Right atrium auricular region (tissue), 2 donors: ENCODE data around the gene ZNF148. TPM values are rescaled to one million over a fixed set of nuclear protein-coding genes. Genes with fewer than 3 reads are reported as not detected.

ENCODE experiments used
- DNase-seq: peaks from one replicate; pipeline ENCODE4 v3.0.0-alpha.2; 2019; ENCODE audit warnings: low spot score
- H3K27ac ChIP-seq, 2 donors: fragments of 200-600 bp; sonication (generic); 1 replicate in 1 of 2; 2 replicates in 1 of 2; pipeline ENCODE4 v1.5.1; 2016 to 2019
- H3K27me3 ChIP-seq, 2 donors: fragments of 200-600 bp; sonication (generic); one replicate each; pipeline versions ENCODE4 v1.5.1 to v1.6.0; 2017 to 2019
- H3K36me3 ChIP-seq: fragments of 200-600 bp; sonication (generic); one replicate; pipeline ENCODE4 v1.5.1; 2016
- H3K4me1 ChIP-seq, 2 donors: fragments of 200-600 bp; sonication (generic); one replicate each; pipeline versions ENCODE4 v1.5.1 to v1.6.0; 2017 to 2019
- H3K4me3 ChIP-seq, 2 donors: fragments of 200-600 bp; sonication (generic); 1 replicate in 1 of 2; 2 replicates in 1 of 2; pipeline ENCODE4 v1.5.1; 2017 to 2019; ENCODE audit warnings: mild to moderate bottlenecking in 1 of 2, moderate library complexity in 1 of 2
- H3K9me3 ChIP-seq, 2 donors: fragments of 200-600 bp; sonication (generic); one replicate each; pipeline ENCODE4 v1.5.1; 2019
- CTCF ChIP-seq, 2 donors: fragments of 200-600 bp; sonication (generic); IDR thresholded peaks; one replicate each; pipeline ENCODE4 v1.5.1; 2019; ENCODE audit warnings: antibody characterized with exemption in 2 of 2
- total RNA-seq, 2 donors: library from RNA; depleted of rRNA; stranded (reverse); fragments of >200 nt; gene quantifications; one replicate each; pipeline ENCODE4 v1.1.0, GENCODE V29; 2016

ZNF148 gene
- total RNA-seq, 2 donors from 2014 or later, result 21.3 to 24.3 TPM

GRCh38 chr3:125318871-125319270 is 56.3 kb downstream of the ZNF148 start:
- no peak for DNase-seq
- Histone ChIP-seq H3K9me3 (no peaks in the 10 kb centered on the region), H3K36me3 (no peaks in the 10 kb centered on the region), H3K27me3 (no peaks in the 10 kb centered on the region), H3K4me3 (no peak overlapping the region), H3K4me1 (no peaks in the 10 kb centered on the region), H3K27ac (no peak overlapping the region)
- no peak for TF ChIP-seq CTCF (IDR thresholded peaks at IDR 0.05)

GRCh38 chr3:125318167-125318865 is 56.8 kb downstream of the ZNF148 start:
- Histone ChIP-seq H3K27me3 (no peaks in the 10 kb centered on the region), H3K4me1 (no peaks in the 10 kb centered on the region), H3K27ac (no peak overlapping the region), H3K36me3 (no peaks in the 10 kb centered on the region), H3K9me3 (no peaks in the 10 kb centered on the region), H3K4me3 (no peak overlapping the region)
- TF ChIP-seq CTCF (IDR thresholded peaks at IDR 0.05), result no peak
- no peak for DNase-seq

- no peaks in the 10 kb centered on the region for H3K4me1 ChIP-seq
- DNase-seq, result no peak
- no peak overlapping the region for H3K27ac ChIP-seq
- H3K36me3 ChIP-seq, result no peaks in the 10 kb centered on the region
- no peak for TF ChIP-seq CTCF (IDR thresholded peaks at IDR 0.05)
- H3K9me3 ChIP-seq, result no peaks in the 10 kb centered on the region
- H3K4me3 ChIP-seq, result no peak overlapping the region
- no peaks in the 10 kb centered on the region for H3K27me3 ChIP-seq
Measured at GRCh38 chr3:125317761-125318160, 57.4 kb downstream of the ZNF148 start.

GRCh38 chr3:125316949-125317348 is 58.2 kb downstream of the ZNF148 start:
- no peak for DNase-seq
- no peaks in the 10 kb centered on the region for H3K27me3 ChIP-seq
- H3K27ac ChIP-seq, result no peak overlapping the region
- TF ChIP-seq CTCF (IDR thresholded peaks at IDR 0.05), result no peak
- H3K9me3 ChIP-seq, result no peaks in the 10 kb centered on the region
- no peaks in the 10 kb centered on the region for H3K36me3 ChIP-seq
- no peak overlapping the region for H3K4me3 ChIP-seq
- no peaks in the 10 kb centered on the region for H3K4me1 ChIP-seq

- Histone ChIP-seq H3K4me3 (no peak overlapping the region), H3K36me3 (no peaks in the 10 kb centered on the region), H3K27me3 (no peaks in the 10 kb centered on the region), H3K27ac (no peak overlapping the region), H3K4me1 (no peaks in the 10 kb centered on the region), H3K9me3 (no peaks in the 10 kb centered on the region)
- no peak for TF ChIP-seq CTCF (IDR thresholded peaks at IDR 0.05)
- no peak for DNase-seq
Measured at GRCh38 chr3:125316246-125316645, 58.9 kb downstream of the ZNF148 start.
